C4-2B (cell line): ENCODE data around the gene TMSB15C.
A peak's percentile ranks its signal among the peaks of the same experiment; 100 is the strongest.

ENCODE experiments used
- H3K27ac ChIP-seq: fragments of 450-650 bp; 2 replicates; pipeline ENCODE4 v1.5.1; 2017
- ZFX ChIP-seq: fragments of 450-650 bp; IDR thresholded peaks from 2 replicates; pipeline ENCODE4 v1.6.1; 2017
- TF ChIP-seq, protein P1 (sequence below): fragments of 450-650 bp; conservative IDR thresholded peaks from 2 replicates; pipeline ENCODE4 v1.5.1; 2017; ENCODE audit warnings: mild to moderate bottlenecking

TMSB15C gene

GRCh38 chrX:104105330-104106262, 29.6 kb upstream of the TMSB15C start:
- TF ChIP-seq, protein P1, sequence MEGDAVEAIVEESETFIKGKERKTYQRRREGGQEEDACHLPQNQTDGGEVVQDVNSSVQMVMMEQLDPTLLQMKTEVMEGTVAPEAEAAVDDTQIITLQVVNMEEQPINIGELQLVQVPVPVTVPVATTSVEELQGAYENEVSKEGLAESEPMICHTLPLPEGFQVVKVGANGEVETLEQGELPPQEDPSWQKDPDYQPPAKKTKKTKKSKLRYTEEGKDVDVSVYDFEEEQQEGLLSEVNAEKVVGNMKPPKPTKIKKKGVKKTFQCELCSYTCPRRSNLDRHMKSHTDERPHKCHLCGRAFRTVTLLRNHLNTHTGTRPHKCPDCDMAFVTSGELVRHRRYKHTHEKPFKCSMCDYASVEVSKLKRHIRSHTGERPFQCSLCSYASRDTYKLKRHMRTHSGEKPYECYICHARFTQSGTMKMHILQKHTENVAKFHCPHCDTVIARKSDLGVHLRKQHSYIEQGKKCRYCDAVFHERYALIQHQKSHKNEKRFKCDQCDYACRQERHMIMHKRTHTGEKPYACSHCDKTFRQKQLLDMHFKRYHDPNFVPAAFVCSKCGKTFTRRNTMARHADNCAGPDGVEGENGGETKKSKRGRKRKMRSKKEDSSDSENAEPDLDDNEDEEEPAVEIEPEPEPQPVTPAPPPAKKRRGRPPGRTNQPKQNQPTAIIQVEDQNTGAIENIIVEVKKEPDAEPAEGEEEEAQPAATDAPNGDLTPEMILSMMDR: no peak
- TF ChIP-seq ZFX: no peak
- no peak overlapping the region for H3K27ac ChIP-seq

GRCh38 chrX:104104676-104105075, 28.6 kb upstream of the TMSB15C start:
- TF ChIP-seq, protein P1: no peak
- TF ChIP-seq ZFX: no peak

GRCh38 chrX:104098919-104099318, 22.9 kb upstream of the TMSB15C start:
- no peak overlapping the region for H3K27ac ChIP-seq
- TF ChIP-seq, protein P1: no peak
- TF ChIP-seq ZFX: no peak

More at GRCh38 chrX:104104676-104105075, 28.6 kb upstream of the TMSB15C start:
- H3K27ac ChIP-seq: no peak overlapping the region

GRCh38 chrX:104098151-104098808, 22.2 kb upstream of the TMSB15C start:
- TF ChIP-seq ZFX: no peak
- TF ChIP-seq, protein P1: peak; percentile 67

DNA sequence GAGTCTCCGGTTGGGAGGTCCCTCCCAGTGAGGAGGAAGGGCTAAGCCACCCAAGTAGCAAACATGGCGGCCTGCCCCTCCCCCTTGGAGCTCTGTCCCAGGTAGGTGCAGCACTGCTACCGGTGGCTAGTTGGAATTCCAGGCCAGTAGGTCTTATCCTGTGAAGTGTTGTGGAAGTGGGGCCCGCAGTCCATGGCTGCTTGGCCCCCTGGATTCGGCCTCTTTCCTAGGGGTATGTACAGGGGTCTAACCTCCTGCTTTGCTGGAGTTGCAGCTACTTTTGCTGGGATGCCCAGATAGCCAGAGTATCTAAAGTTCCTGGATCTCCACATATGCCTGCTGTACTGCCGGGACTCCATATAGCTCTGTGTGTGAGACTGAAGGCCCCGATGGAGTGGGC, 9.9 kb upstream of the TMSB15C start:
- TF ChIP-seq, protein P1: no peak
- no peak for TF ChIP-seq ZFX
- H3K27ac ChIP-seq: no peak overlapping the region

More at GRCh38 chrX:104098151-104098808, 22.2 kb upstream of the TMSB15C start:
- no peak overlapping the region for H3K27ac ChIP-seq

DNA sequence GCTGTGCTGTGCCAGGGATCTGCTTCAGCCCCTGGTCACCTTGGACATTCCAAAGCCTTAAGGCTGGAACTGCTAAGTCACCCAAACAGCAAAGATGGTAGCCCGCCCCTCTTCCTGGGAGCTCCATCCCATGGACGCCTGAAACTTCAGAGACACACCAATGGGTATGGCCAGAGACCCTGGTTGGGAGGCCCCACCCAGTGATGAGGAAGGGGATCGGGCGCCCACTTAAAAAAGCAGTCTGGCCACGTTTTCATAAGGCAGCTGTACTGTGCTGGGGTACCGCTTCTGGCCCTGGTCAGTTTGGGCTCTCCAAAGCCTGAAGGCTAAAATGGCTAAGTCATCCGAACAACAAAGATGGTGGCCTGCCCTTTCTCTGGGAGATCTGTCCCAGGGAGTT, 9.4 kb upstream of the TMSB15C start:
- H3K27ac ChIP-seq: no peak overlapping the region
- TF ChIP-seq, protein P1: no peak
- TF ChIP-seq ZFX: no peak
